Transverse colon (tissue), 4 donors: ENCODE measurements around the gene WDR5. TPM values are rescaled to one million over a fixed set of nuclear protein-coding genes. Genes with fewer than 3 reads are reported as not detected.

Experiments
- DNase-seq: peaks from one replicate; pipeline ENCODE4 v3.0.0-alpha.2; 2019
- H3K27ac ChIP-seq, 4 donors: fragments of 200-600 bp; sonication (generic); 2 replicates each; pipeline ENCODE4 v1.5.1; 2016 to 2018; ENCODE audit warnings: inconsistent platforms in 4 of 4
- H3K27me3 ChIP-seq: fragments of 200-600 bp; sonication (generic); 2 replicates; pipeline ENCODE4 v1.5.1; 2017; ENCODE audit warnings: inconsistent platforms
- H3K36me3 ChIP-seq, 4 donors: fragments of 200-600 bp; sonication (generic); 2 replicates each; pipeline ENCODE4 v1.5.1; 2017 to 2019; ENCODE audit warnings: inconsistent platforms in 4 of 4
- H3K4me1 ChIP-seq, 4 donors: fragments of 200-600 bp; sonication (generic); 2 replicates each; pipeline ENCODE4 v1.5.1; 2017 to 2020; ENCODE audit warnings: inconsistent platforms in 4 of 4
- H3K4me3 ChIP-seq, 4 donors: fragments of 200-600 bp; sonication (generic); 1 replicate in 1 of 4; 2 replicates in 3 of 4; pipeline versions ENCODE4 v1.5.1 to v1.6.1; 2017 to 2019; ENCODE audit warnings: inconsistent platforms in 4 of 4
- H3K9me3 ChIP-seq, 2 donors: fragments of 200-600 bp; sonication (generic); 2 replicates each; pipeline ENCODE4 v1.5.1; 2017 to 2019; ENCODE audit warnings: inconsistent platforms in 2 of 2
- CTCF ChIP-seq, 5 experiments: fragments of 200-600 bp in 3 of 5; fragments of 450-650 bp in 2 of 5; sonication (generic) in 3 of 5; IDR thresholded peaks; 1 replicate in 2 of 5; 2 replicates in 3 of 5; pipeline ENCODE4 v1.5.1; 2016 to 2017; ENCODE audit warnings: antibody characterized with exemption in 5 of 5, inconsistent platforms in 3 of 5, mild to moderate bottlenecking in 2 of 5, moderate library complexity in 1 of 5
- EP300 ChIP-seq: sonication (generic); formaldehyde crosslinking; IDR thresholded peaks from one replicate; pipeline ENCODE4 v1.6.1; 2017; ENCODE audit warnings: antibody characterized with exemption, low read depth
- POLR2A ChIP-seq: fragments of 450-650 bp; IDR thresholded peaks from one replicate; pipeline ENCODE4 v1.6.1; 2016; ENCODE audit warnings: antibody characterized with exemption, mild to moderate bottlenecking, moderate library complexity
- POLR2AphosphoS5 ChIP-seq, 3 donors: sonication (generic); formaldehyde crosslinking; IDR thresholded peaks; one replicate each; pipeline ENCODE4 v1.6.1; 2016; ENCODE audit warnings: antibody characterized with exemption in 3 of 3
- WGBS, 2 donors: methylation state at CpG; one replicate each; pipeline ENCODE4 v1.1.5; 2018; ENCODE audit warnings: low coverage in 1 of 2; 5-methylcytosine and 5-hydroxymethylcytosine counted together
- in situ Hi-C, 4 donors: fragments of 200-750 bp; cut with MboI; loops; one replicate each; pipeline versions ENCODE4 v1.15.0 to v1.15.1; 2017; ENCODE audit warnings: low sequenced_read_pairs in 3 of 4, low pct_ligation_motif_present in 1 of 4, low pct_unique_long_range_greater_than_20kb in 1 of 4
- intact Hi-C: fragments of 100-400 bp; cut with DNase I; formaldehyde crosslinking; loops from one replicate; pipeline ENCODE4 v1.15.1; 2023; ENCODE audit warnings: low total_unique reads
- total RNA-seq, 4 donors: library from RNA; depleted of rRNA; stranded (reverse); fragments of >200 nt; gene quantifications; one replicate each; pipeline ENCODE4 v1.1.0, GENCODE V29; 2016

The WDR5 gene
- total RNA-seq, 4 donors from 2014 or later: 8.2 to 95.7 (median 16.3) TPM

GRCh38 chr9:134177624-134178393 is 41.9 kb downstream of the WDR5 start:
- Histone ChIP-seq H3K4me3 (no peak overlapping the region), H3K4me1 (peaks cover 0 to 21% (median 5%) of the 10 kb centered on the region in 4 donors), H3K36me3 (no peaks in the 10 kb centered on the region), H3K27ac (no peak overlapping the region), H3K9me3 (no peaks in the 10 kb centered on the region), H3K27me3 (peaks cover 35% of the 10 kb centered on the region)
- intact Hi-C loops (loop anchor here (10.0 kb wide), 1 partner anchor 147 kb away; the partner anchor contains the start of gene RXRA), in situ Hi-C loops (loop anchor here in 2 of 4 donors (10.0 to 25.0 kb wide), 2 partner anchors 134 to 267 kb away; no protein-coding TSS in a partner anchor)
- no peak for TF ChIP-seq POLR2AphosphoS5 (IDR thresholded peaks at IDR 0.05)
- no peak for TF ChIP-seq CTCF (IDR thresholded peaks at IDR 0.05)
- no peak for TF ChIP-seq POLR2A
- no peak for TF ChIP-seq EP300
- 69% methylated on average over 27 of the region's 28 CpGs; no CpG with 5 or more reads in 1 of the 2 donors for WGBS, 2 donors
- no peak for DNase-seq

GRCh38 chr9:134178394-134178767 is 42.5 kb downstream of the WDR5 start:
- Histone ChIP-seq H3K4me3 (no peak overlapping the region), H3K4me1 (peaks cover 0 to 20% (median 5%) of the 10 kb centered on the region in 4 donors), H3K27ac (peak overlapping the region in 1 of 4 donors; percentile 10), H3K9me3 (no peaks in the 10 kb centered on the region), H3K36me3 (no peaks in the 10 kb centered on the region), H3K27me3 (peaks cover 35% of the 10 kb centered on the region)
- no peak for TF ChIP-seq POLR2A
- TF ChIP-seq EP300: no peak
- TF ChIP-seq POLR2AphosphoS5 (IDR thresholded peaks at IDR 0.05): no peak
- no peak for TF ChIP-seq CTCF (IDR thresholded peaks at IDR 0.05)
- intact Hi-C loops: loop anchor here (10.0 kb wide), 1 partner anchor 146 kb away; the partner anchor contains the start of gene RXRA
- WGBS, 2 donors: 62% methylated on average over 8 of the region's 9 CpGs; no CpG with 5 or more reads in 1 of the 2 donors
- no peak for DNase-seq
- in situ Hi-C loops: loop anchor here in 2 of 4 donors (10.0 to 25.0 kb wide), 2 partner anchors 134 to 266 kb away; no protein-coding TSS in a partner anchor

- Histone ChIP-seq H3K27ac (peak overlapping the region in 1 of 4 donors; percentile 10), H3K4me1 (peaks cover 0 to 20% (median 5%) of the 10 kb centered on the region in 4 donors), H3K9me3 (no peaks in the 10 kb centered on the region), H3K36me3 (no peaks in the 10 kb centered on the region), H3K4me3 (no peak overlapping the region), H3K27me3 (peaks cover 35% of the 10 kb centered on the region)
- intact Hi-C loops (loop anchor here (10.0 kb wide), 1 partner anchor 146 kb away; the partner anchor contains the start of gene RXRA), in situ Hi-C loops (loop anchor here in 2 of 4 donors (10.0 to 25.0 kb wide), 2 partner anchors 133 to 266 kb away; no protein-coding TSS in a partner anchor)
- no peak for TF ChIP-seq EP300
- TF ChIP-seq POLR2A: no peak
- TF ChIP-seq CTCF (IDR thresholded peaks at IDR 0.05): no peak
- no peak for TF ChIP-seq POLR2AphosphoS5 (IDR thresholded peaks at IDR 0.05)
- WGBS, 2 donors: 42% methylated on average over 29 of the region's 30 CpGs; no CpG with 5 or more reads in 1 of the 2 donors
- peak; percentile 7 for DNase-seq
These were observed 43.1 kb downstream of the WDR5 start for GRCh38 chr9:134178768-134179551.

- intact Hi-C loops: loop anchor here (10.0 kb wide), 1 partner anchor 145 kb away; the partner anchor contains the start of gene RXRA
- DNase-seq: no peak
These were observed 43.7 kb downstream of the WDR5 start for GRCh38 chr9:134179595-134179917.

More at GRCh38 chr9:134179595-134179917, 43.7 kb downstream of the WDR5 start:
- H3K27ac ChIP-seq: no peak overlapping the region
- peaks cover 0 to 19% (median 5%) of the 10 kb centered on the region in 4 donors for H3K4me1 ChIP-seq
- WGBS, 2 donors: 85% methylated on average over 6 of the region's 6 CpGs; no CpG with 5 or more reads in 1 of the 2 donors
- H3K27me3 ChIP-seq: peaks cover 35% of the 10 kb centered on the region
- in situ Hi-C loops: loop anchor here in 2 of 4 donors (10.0 to 25.0 kb wide), 2 partner anchors 133 to 265 kb away; no protein-coding TSS in a partner anchor
- H3K36me3 ChIP-seq: no peaks in the 10 kb centered on the region
- no peaks in the 10 kb centered on the region for H3K9me3 ChIP-seq
- TF ChIP-seq POLR2A: no peak
- TF ChIP-seq CTCF (IDR thresholded peaks at IDR 0.05): no peak
- TF ChIP-seq POLR2AphosphoS5 (IDR thresholded peaks at IDR 0.05): no peak
- TF ChIP-seq EP300: no peak
- H3K4me3 ChIP-seq: no peak overlapping the region
